Right lobe of liver (tissue), 6 donors: ENCODE data around the gene PPM1H. TPM values are rescaled to one million over a fixed set of nuclear protein-coding genes. Genes with fewer than 3 reads are reported as not detected.

Source experiments
- ATAC-seq, 4 donors: fragments of 200-7000 bp; cut with Tn5 transposase; one replicate each; pipeline ENCODE4 v1.9.1; 2020; ENCODE audit warnings: mild to moderate bottlenecking in 4 of 4, moderate library complexity in 4 of 4
- DNase-seq, 3 donors: peaks; one replicate each; pipeline ENCODE4 v3.0.0-alpha.2; 2020
- H3K27ac ChIP-seq, 3 donors: fragments of 200-600 bp; one replicate each; pipeline ENCODE4 v1.8.0; 2022
- H3K27me3 ChIP-seq, 2 donors: fragments of 200-600 bp; one replicate each; pipeline ENCODE4 v1.8.0; 2022
- H3K36me3 ChIP-seq, 4 donors: fragments of 200-600 bp; sonication (generic) in 1 of 4; one replicate each; pipeline versions ENCODE4 v1.5.1 to v1.8.0; 2017 to 2022; ENCODE audit warnings: control low read depth in 1 of 4
- H3K4me1 ChIP-seq, 4 donors: fragments of 200-600 bp; sonication (generic) in 1 of 4; one replicate each; pipeline versions ENCODE4 v1.5.1 to v1.8.0; 2017 to 2022; ENCODE audit warnings: control low read depth in 1 of 4
- H3K4me3 ChIP-seq, 3 donors: fragments of 200-600 bp; one replicate each; pipeline ENCODE4 v1.8.0; 2022
- H3K9me3 ChIP-seq, 4 donors: fragments of 200-600 bp; sonication (generic) in 1 of 4; one replicate each; pipeline versions ENCODE4 v1.5.1 to v1.8.0; 2017 to 2022; ENCODE audit warnings: control low read depth in 1 of 4
- POLR2A ChIP-seq: fragments of 450-650 bp; IDR thresholded peaks from one replicate; pipeline ENCODE4 v1.6.1; 2017; ENCODE audit warnings: antibody characterized with exemption, mild to moderate bottlenecking
- WGBS: methylation state at CpG from one replicate; pipeline ENCODE4 v1.1.6; 2018; ENCODE audit warnings: low coverage, low lambda C conversion rate; ENCODE audit not compliant: insufficient coverage; ENCODE audit errors: missing lambda C conversion rate; 5-methylcytosine and 5-hydroxymethylcytosine counted together
- intact Hi-C, 2 donors: fragments of 100-400 bp; cut with DNase I; formaldehyde crosslinking; loops; one replicate each; pipeline versions ENCODE4 v1.11.2 to v1.14.1; 2022
- total RNA-seq, 6 experiments: library from RNA; depleted of rRNA in 2 of 6; stranded (reverse); fragments of >200 nt in 2 of 6; fragmentation: NEBNext Ultra II Directional in 3 of 6; extraction: Animal tissue kit (Norgen Biotek cat#: 25700) in 3 of 6; gene quantifications; one replicate each; pipeline versions ENCODE4 v1.1.0 to v1.2.4, GENCODE V29; 2016 to 2023
- TF ChIP-seq, protein P1 (sequence below), 4 donors: fragments of 200-600 bp in 3 of 4; fragments of 450-650 bp in 1 of 4; IDR thresholded peaks; one replicate each; pipeline versions ENCODE4 v1.5.1 to v1.8.0; 2016 to 2022; ENCODE audit warnings: antibody characterized with exemption in 4 of 4, mild to moderate bottlenecking in 2 of 4
- donor health status: DM: no; HTN: yes; CAD: no.
- donor health status: DM: no; HTN: no; CAD: no.
- donor health status: DM: no; HTN: no; CAD: no.
- donor health status: DM: no; HTN: yes; CAD: no.
- donor health status: DM: no; HTN: yes; CAD: no.

The PPM1H gene
- total RNA-seq, 6 experiments from 2014 or later, result 3.8 to 9.2 (median 6.5) TPM

DNA sequence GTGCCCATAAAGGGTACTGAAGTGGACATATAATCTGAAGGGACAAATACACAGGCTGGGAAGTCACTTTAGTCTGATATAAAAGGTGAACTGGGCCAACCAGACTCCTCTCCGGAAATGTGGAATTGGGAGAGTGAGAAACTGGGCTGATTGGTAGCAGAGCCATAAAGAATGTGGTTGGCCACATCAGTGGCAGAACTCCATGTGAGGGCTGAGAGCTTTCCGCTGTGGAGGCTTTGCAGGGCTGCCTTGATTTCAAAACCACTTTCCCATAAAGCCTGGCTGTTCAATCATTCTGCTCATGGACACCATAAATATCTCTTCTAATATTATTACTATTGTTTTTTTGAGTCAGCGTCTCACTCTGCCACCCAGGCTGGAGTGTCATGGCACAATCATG lies 248.0 kb downstream of the PPM1H start:
- H3K4me3 ChIP-seq, result no peak overlapping the region
- no peak overlapping the region for H3K27ac ChIP-seq
- no peaks in the 10 kb centered on the region for H3K9me3 ChIP-seq
- no peaks in the 10 kb centered on the region for H3K36me3 ChIP-seq
- TF ChIP-seq, protein P1, sequence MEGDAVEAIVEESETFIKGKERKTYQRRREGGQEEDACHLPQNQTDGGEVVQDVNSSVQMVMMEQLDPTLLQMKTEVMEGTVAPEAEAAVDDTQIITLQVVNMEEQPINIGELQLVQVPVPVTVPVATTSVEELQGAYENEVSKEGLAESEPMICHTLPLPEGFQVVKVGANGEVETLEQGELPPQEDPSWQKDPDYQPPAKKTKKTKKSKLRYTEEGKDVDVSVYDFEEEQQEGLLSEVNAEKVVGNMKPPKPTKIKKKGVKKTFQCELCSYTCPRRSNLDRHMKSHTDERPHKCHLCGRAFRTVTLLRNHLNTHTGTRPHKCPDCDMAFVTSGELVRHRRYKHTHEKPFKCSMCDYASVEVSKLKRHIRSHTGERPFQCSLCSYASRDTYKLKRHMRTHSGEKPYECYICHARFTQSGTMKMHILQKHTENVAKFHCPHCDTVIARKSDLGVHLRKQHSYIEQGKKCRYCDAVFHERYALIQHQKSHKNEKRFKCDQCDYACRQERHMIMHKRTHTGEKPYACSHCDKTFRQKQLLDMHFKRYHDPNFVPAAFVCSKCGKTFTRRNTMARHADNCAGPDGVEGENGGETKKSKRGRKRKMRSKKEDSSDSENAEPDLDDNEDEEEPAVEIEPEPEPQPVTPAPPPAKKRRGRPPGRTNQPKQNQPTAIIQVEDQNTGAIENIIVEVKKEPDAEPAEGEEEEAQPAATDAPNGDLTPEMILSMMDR (IDR thresholded peaks at IDR 0.05), result no peak
- TF ChIP-seq POLR2A, result no peak
- no peak for ATAC-seq
- intact Hi-C loops, result no loop called here
- no peaks in the 10 kb centered on the region for H3K27me3 ChIP-seq
- H3K4me1 ChIP-seq, result peaks cover 0 to 12% (median 3%) of the 10 kb centered on the region in 4 donors
- no peak for DNase-seq
- 100% methylated on average over 2 of the region's 3 CpGs for WGBS

- ATAC-seq, result no peak
- Histone ChIP-seq H3K4me1 (peaks cover 0 to 12% (median 3%) of the 10 kb centered on the region in 4 donors), H3K4me3 (no peak overlapping the region), H3K27ac (no peak overlapping the region), H3K27me3 (no peaks in the 10 kb centered on the region), H3K36me3 (no peaks in the 10 kb centered on the region), H3K9me3 (no peaks in the 10 kb centered on the region)
- TF ChIP-seq POLR2A, result no peak
- TF ChIP-seq, protein P1 (IDR thresholded peaks at IDR 0.05), result no peak
- intact Hi-C loops, result no loop called here
- no peak for DNase-seq
- 88% methylated on average over 7 of the region's 7 CpGs for WGBS
Measured at GRCh38 chr12:62684570-62685295, 250.2 kb downstream of the PPM1H start.

- WGBS, result 76% methylated on average over 6 of the region's 7 CpGs
Measured at GRCh38 chr12:62683776-62684569, 251.0 kb downstream of the PPM1H start.

GRCh38 chr12:62681306-62681705 lies 253.6 kb downstream of the PPM1H start:
- no peak for TF ChIP-seq POLR2A
- TF ChIP-seq, protein P1 (IDR thresholded peaks at IDR 0.05), result no peak
- no peaks in the 10 kb centered on the region for H3K4me1 ChIP-seq
- ATAC-seq, result no peak
- no peak overlapping the region for H3K27ac ChIP-seq
- no peaks in the 10 kb centered on the region for H3K36me3 ChIP-seq
- no peaks in the 10 kb centered on the region for H3K27me3 ChIP-seq
- intact Hi-C loops, result no loop called here
- DNase-seq, result no peak
- H3K9me3 ChIP-seq, result no peaks in the 10 kb centered on the region
- H3K4me3 ChIP-seq, result no peak overlapping the region
- 79% methylated on average over 4 of the region's 4 CpGs for WGBS

More at GRCh38 chr12:62683776-62684569, 251.0 kb downstream of the PPM1H start:
- TF ChIP-seq, protein P1 (IDR thresholded peaks at IDR 0.05), result no peak
- no peak for TF ChIP-seq POLR2A
- Histone ChIP-seq H3K27me3 (no peaks in the 10 kb centered on the region), H3K4me1 (peaks cover 0 to 4% (median 0%) of the 10 kb centered on the region in 4 donors), H3K4me3 (no peak overlapping the region), H3K36me3 (no peaks in the 10 kb centered on the region), H3K27ac (no peak overlapping the region), H3K9me3 (no peaks in the 10 kb centered on the region)
- ATAC-seq (no peak), DNase-seq (no peak)
- intact Hi-C loops, result no loop called here
